BJ (cell line): ENCODE results near the gene KIF3A. TPM values are rescaled to one million over a fixed set of nuclear protein-coding genes. Genes with fewer than 3 reads are reported as not detected.

ENCODE experiments used
- CTCF ChIA-PET: fragments of 350-600 bp; formaldehyde crosslinking; extraction: SDS; loops from one replicate; lab custom pipeline; 2021; ENCODE audit warnings: antibody characterized with exemption, inconsistent platforms; lab: Yijun Ruan, JAX
- POLR2A ChIA-PET: fragments of 300-600 bp; sonication (Branson Sonifier 250); formaldehyde crosslinking; extraction: SDS; loops from one replicate; lab custom pipeline; 2021; ENCODE audit warnings: antibody characterized with exemption; lab: Charles Lee
- DNase-seq: peaks from one replicate; pipeline ENCODE4 v3.0.0-alpha.2; 2011; ENCODE audit warnings: low read depth
- H3K27me3 ChIP-seq: 2 replicates; pipeline ENCODE4 v1.6.0; 2011; ENCODE audit warnings: low read length; ENCODE audit not compliant: control insufficient read depth, insufficient read depth
- H3K36me3 ChIP-seq: 2 replicates; pipeline ENCODE4 v1.5.1; 2011; ENCODE audit warnings: low read length; ENCODE audit not compliant: control insufficient read depth, insufficient read depth
- H3K4me3 ChIP-seq: 2 replicates; pipeline ENCODE4 v1.5.1; 2011; ENCODE audit warnings: low read depth, mild to moderate bottlenecking, control low read depth, low read length
- CTCF ChIP-seq: IDR thresholded peaks from 2 replicates; pipeline ENCODE4 v1.5.1; 2011; ENCODE audit warnings: low read depth, mild to moderate bottlenecking, control low read depth, inconsistent platforms, low read length, moderate library complexity; ENCODE audit not compliant: insufficient read depth
- polyA plus RNA-seq: library from polyadenylated mRNA; depleted of rRNA; stranded (reverse); fragments of >200 nt; gene quantifications from 2 replicates; pipeline ENCODE4 v1.2.3, GENCODE V29; 2011; rRNA removed

KIF3A gene
- polyA plus RNA-seq, 1 experiment = 2.9 TPM

- H3K27me3 ChIP-seq = no peaks in the 10 kb centered on the region
- no peak for TF ChIP-seq CTCF
- no peak for DNase-seq
- peaks cover 1% of the 10 kb centered on the region; the same call in 1 of the 2 replicates for H3K36me3 ChIP-seq
- H3K4me3 ChIP-seq = no peak overlapping the region
- ChIA-PET CTCF (interaction anchor here (0.9 kb wide), 1 partner anchor 11 kb away, joined by 3 read pairs; no protein-coding TSS in a partner anchor), POLR2A (no interaction called here)
Measured at GRCh38 chr5:132646583-132647266, 90.6 kb downstream of the KIF3A start.

- no peak for DNase-seq
- POLR2A ChIA-PET = no interaction called here
- H3K27me3 ChIP-seq = no peaks in the 10 kb centered on the region
- CTCF ChIA-PET = interaction anchor here (1.5 kb wide), 1 partner anchor 118 kb away, joined by 3 read pairs; no protein-coding TSS in a partner anchor
- H3K36me3 ChIP-seq = peaks cover 5% of the 10 kb centered on the region
- H3K4me3 ChIP-seq = no peak overlapping the region
- TF ChIP-seq CTCF = no peak
Measured at GRCh38 chr5:132644177-132644576, 93.2 kb downstream of the KIF3A start.

Other genes with a start within 250 kb of the KIF3A start
- 17.9 and 25.5 TPM in 2 replicates for gene IRF1, start 246.8 kb downstream of the KIF3A start, polyA plus RNA-seq
- gene IL5, start 194.0 kb downstream of the KIF3A start, polyA plus RNA-seq = not detected in 2 replicates
- 9.7 and 17.8 TPM in 2 replicates for gene RAD50, start 180.6 kb downstream of the KIF3A start, polyA plus RNA-seq
- gene IL13, start 79.4 kb downstream of the KIF3A start, polyA plus RNA-seq = not detected in 2 replicates
- not detected in 2 replicates for gene IL4, start 63.6 kb downstream of the KIF3A start, polyA plus RNA-seq
- gene CCNI2, start 9.9 kb upstream of the KIF3A start, polyA plus RNA-seq = 0.15 TPM in 1 of 2 replicates, not detected in the other
- gene SEPTIN8, start 39.7 kb upstream of the KIF3A start, polyA plus RNA-seq = 53.2 and 67.8 TPM in 2 replicates
- 0.02 TPM in 1 of 2 replicates, not detected in the other for gene SOWAHA, start 75.8 kb upstream of the KIF3A start, polyA plus RNA-seq
- 6.4 and 8.5 TPM in 2 replicates for gene SHROOM1, start 93.1 kb upstream of the KIF3A start, polyA plus RNA-seq
- 0.15 and 0.20 TPM in 2 replicates for gene GDF9, start 128.9 kb upstream of the KIF3A start, polyA plus RNA-seq
- 289 and 292 TPM in 2 replicates for gene UQCRQ, start 129.1 kb upstream of the KIF3A start, polyA plus RNA-seq
- gene LEAP2, start 136.1 kb upstream of the KIF3A start, polyA plus RNA-seq = 0.31 and 0.70 TPM in 2 replicates
- gene AFF4, start 226.1 kb upstream of the KIF3A start, polyA plus RNA-seq = 42.5 and 44.2 TPM in 2 replicates